Gastrocnemius medialis (tissue), 4 donors: ENCODE data around the gene CHN2.

Experiments
- CTCF ChIP-seq, 5 experiments: fragments of 450-650 bp in 3 of 5; fragments of 200-600 bp in 2 of 5; sonication (generic) in 2 of 5; IDR thresholded peaks in 4 of 5; conservative IDR thresholded peaks in 1 of 5; 1 replicate in 4 of 5; 2 replicates in 1 of 5; pipeline ENCODE4 v1.5.1; 2016 to 2019; ENCODE audit warnings: antibody characterized with exemption in 5 of 5, mild to moderate bottlenecking in 3 of 5, moderate library complexity in 3 of 5
- POLR2A ChIP-seq, 2 donors: fragments of 450-650 bp; IDR thresholded peaks; one replicate each; pipeline ENCODE4 v1.6.1; 2017; ENCODE audit warnings: antibody characterized with exemption in 2 of 2, mild to moderate bottlenecking in 2 of 2, moderate library complexity in 2 of 2

DNA sequence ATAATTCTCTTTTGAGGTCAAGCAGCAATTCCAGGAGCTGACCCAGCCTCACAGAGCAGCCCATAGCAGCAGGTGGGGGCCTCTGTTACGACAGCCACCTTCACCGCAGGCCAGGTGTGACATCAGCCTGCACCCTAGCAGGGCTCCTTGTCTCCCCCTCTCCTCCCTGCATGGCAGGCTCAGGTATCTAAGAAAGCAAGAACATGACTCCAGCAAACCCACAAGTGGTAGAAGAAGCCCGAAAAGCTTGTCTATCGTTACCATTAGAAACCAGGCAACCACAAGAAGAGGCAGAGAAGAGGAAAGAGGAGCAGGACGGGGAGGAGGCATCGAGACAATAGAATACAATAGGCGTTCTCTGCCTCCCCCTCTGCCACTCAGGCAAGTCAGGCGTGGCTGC is 265.0 kb downstream of the CHN2 start:
- TF ChIP-seq CTCF (IDR thresholded peaks at IDR 0.05 in 4 of 5, conservative IDR thresholded peaks at IDR 0.05 in 1 of 5) (no peak), POLR2A (IDR thresholded peaks at IDR 0.05) (no peak)
